ENCODE measurements around the gene RBMS2.
A peak's percentile ranks its signal among the peaks of the same experiment; 100 is the strongest.
"Not testable (repeated sequence)": the region's sequence is repeated elsewhere in the genome, so short reads cannot be mapped to it uniquely, and the experiment has no call there.

RBMS2 gene, protein sequence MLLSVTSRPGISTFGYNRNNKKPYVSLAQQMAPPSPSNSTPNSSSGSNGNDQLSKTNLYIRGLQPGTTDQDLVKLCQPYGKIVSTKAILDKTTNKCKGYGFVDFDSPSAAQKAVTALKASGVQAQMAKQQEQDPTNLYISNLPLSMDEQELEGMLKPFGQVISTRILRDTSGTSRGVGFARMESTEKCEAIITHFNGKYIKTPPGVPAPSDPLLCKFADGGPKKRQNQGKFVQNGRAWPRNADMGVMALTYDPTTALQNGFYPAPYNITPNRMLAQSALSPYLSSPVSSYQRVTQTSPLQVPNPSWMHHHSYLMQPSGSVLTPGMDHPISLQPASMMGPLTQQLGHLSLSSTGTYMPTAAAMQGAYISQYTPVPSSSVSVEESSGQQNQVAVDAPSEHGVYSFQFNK

GRCh38 chr12:56521590-56522371 is at the start of gene RBMS2:
TSS of gene RBMS2 (plus strand) at chr12:56521820. CDS start at chr12:56522024, 204 bp downstream.
- DNase-seq = no peak

DNA sequence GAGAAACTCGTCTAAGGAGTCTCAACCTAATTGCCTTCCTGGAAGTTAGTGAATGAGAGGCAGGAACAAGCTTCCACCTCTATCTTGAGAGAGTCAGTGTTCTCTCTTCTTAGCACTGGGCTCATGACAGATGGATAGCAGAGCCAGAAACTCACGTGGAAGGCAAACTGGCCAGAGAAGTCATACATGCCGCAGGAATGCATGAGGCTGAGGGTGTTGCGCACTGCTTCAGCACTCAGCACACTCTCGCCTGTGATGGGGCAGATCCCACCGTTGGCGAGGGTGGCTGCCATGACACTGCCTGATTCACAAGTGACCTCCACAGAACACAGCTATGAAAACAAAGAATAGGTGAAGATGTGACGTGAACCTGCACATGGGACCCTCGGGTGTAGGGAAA is 47.2 kb upstream of the RBMS2 start:
- DNase-seq = no peak

DNA sequence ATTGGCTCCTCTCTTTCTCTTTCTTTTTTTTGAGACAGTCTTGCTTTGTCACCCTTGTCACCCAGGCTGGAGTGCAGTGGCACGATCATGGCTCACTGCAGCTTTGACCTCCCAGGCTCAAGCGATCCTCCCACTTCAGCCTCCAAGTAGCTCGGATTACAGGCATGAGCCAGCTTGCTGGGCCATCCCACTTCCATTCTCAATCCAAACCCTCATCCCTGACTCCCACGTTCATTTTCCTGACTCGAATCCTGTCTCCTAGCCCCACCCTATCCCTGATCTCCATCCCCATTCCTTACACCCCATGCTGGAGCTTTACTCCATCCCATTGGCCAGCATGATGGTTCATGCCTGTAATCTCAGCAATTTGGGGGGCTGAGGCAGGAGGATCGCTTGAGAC is 45.5 kb upstream of the RBMS2 start:
- no peak for DNase-seq

DNA sequence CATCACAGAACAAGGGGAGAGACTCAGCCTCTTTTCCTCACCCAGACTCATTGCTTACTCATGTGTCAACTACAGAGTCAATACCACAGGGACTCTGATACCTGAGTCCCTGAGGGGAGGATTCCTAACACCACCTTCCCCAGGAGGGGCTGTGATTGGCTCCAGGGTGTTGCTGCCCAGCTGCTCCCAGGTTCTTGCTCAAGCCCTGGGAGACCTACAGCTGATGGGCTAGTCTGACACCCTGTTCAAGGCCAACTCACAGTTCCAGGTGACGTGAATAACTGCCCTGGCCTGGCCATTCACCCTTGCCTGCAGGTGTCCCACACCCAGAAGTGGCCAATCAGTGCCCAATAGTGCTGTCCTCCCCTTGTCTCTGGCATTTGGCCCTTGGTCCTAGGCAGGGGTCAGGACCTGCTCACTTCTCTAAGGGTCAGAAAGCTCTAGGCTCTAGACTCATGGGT is 44.6 kb upstream of the RBMS2 start:
- DNase-seq = no peak

- no peak for DNase-seq
Observed at GRCh38 chr12:56477521-56478225, 43.9 kb upstream of the RBMS2 start.

DNA sequence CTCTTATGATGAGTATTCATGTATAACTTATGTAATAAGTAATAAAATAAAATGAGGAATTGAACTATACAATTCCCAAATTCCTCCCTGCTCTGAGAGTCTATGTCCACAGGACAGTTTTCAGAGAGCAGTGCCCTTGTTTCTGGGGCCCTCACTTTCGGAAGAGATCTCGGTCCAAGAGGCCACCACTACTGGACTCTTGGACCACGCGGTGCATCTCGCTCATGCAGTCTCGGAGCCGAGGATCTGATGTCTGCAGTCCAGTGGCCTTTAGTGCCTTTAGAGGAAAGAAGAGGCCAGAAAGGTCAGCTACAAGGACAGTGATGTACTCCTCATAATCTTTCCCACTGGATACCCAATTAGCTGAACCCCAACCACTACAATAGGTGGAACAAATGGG is 42.0 kb upstream of the RBMS2 start:
- DNase-seq = no peak

GRCh38 chr12:56484566-56484965 is 37.1 kb upstream of the RBMS2 start:
- DNase-seq = no peak

DNA sequence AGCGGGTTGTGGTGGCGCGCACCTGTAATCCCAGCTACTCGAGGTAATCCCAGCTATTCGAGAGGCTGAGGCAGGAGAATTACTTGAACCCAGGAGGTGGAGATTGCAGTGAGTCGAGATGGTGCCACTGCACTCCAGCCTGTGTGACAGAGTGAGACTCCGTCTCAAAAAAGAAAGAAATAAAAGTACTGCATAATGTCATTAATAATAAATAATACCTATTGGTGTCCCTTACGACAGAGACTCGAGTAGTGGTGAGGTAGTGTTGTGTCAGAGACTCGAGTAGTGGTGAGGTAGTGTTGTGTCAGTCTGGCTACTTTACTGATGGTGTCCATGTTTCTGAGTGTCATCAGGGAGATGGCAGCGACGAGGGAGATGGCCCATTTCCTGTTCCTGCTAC is 34.9 kb upstream of the RBMS2 start:
- no peak for DNase-seq

DNA sequence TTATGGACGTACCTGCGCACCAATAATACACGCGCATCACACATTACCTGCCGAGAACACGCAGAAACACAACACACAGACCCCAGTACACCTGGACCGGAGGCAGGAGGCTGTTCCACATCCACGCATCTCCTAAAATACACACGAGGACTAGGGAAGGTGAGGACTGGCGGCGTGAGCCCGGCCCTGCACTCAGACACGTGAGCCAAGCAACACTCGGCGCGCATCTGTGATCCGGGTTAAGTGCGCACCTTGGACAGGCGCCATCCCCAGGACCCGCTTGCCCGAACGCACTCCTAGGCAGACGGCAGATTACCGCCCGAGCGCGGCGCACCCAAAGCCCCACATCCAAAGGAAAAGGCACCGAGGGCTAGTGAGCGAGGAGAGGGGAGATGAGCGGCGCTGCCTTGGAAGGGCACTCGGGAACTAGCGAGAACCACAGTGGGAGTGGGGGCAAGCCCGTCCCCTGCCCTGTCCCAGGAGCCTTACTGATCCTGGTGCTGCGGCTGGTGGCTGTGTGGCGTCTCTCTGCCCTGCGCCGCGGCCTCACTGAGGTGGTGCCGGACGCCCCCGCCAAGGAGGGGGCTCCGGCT is 34.1 kb upstream of the RBMS2 start:
- DNase-seq = peak; percentile 30

DNA sequence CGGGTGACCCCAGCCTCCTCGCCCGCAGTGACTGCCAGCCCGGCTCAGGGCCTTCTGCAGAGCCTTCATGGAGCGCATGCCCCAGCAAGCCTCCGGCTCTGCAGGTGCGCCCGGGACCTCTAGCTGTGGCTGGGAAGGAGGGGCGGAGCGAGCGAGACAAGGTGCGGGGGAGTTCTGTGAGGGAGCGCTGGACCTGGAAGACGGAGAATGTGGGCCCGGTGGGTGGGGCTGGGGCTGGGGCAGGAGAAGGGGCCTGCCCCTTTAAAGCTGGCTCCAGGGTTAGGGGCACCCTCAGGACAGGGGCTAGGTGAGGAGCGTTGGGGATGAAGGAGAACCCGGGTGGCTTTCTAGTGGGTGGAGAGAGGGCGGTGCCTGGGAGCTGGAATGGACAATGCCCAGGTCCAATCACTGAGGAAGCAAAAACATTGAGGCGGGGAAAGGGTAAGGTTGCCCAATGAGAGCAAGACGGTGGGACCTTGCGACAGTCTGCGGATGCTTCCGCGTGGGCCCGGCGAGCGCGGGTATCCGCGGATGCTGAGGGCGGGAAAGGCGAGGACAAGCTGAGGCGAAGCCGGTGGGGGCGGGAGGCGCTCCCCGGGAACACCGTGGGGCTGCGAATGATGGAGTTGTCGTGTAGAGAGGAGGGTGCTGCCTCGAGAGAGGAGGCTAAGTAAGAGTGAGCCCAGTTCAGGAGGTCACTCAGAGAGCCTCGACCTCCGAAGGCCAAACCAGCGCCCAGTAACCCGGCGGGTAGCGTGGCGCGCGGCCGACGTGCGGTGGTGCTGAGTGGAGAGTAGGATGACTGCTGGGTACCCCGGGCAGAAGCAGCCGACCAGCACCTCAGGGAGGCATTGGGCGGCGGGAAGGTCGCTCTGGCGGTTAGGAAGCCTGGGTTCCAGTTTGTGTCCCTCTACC is 33.3 kb upstream of the RBMS2 start, which contains the start of gene GLS2:
Gene GLS2, minus strand, starts transcription at position 121 of the 915 bp plus-strand sequence. Its CDS starts 43 bp downstream, at position 78.
- peak; percentile 38 for DNase-seq

- no peak for DNase-seq
Observed at GRCh38 chr12:56490360-56490759, 31.3 kb upstream of the RBMS2 start.

DNA sequence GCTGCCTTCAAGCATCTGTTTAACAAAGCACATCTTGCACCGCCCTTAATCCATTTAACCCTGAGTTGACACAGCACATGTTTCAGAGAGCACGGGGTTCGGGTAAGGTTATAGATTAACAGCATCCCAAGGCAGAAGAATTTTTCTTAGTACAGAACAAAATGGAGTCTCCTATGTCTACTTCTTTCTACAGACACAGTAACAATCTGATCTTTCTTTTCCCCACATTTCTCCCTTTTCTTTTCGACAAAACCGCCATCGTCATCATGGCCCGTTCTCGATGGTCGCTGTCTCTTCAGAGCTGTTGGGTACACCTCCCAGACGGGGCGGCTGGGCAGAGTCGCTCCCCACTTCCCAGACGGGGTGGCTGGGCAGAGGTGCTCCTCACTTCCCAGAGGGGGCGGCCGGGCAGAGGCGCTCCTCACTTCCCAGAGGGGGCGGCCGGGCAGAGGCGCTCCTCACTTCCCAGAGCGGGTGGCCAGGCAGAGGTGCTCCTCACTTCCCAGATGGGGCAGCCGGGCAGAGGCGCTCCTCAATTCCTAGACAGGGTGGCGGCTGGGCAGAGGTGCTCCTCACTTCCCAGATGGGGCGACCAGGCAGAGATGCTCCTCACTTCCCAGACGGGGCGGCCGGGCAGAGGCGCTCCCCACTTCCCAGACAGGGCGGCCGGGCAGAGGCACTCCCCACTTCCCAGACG is 28.1 kb upstream of the RBMS2 start:
- not testable (repeated sequence) for DNase-seq

GRCh38 chr12:56494106-56494415 is 27.6 kb upstream of the RBMS2 start:
- DNase-seq = not testable (repeated sequence)

GRCh38 chr12:56494481-56494880 is 27.1 kb upstream of the RBMS2 start:
- DNase-seq = not testable (repeated sequence)

GRCh38 chr12:56496704-56497103 is 24.9 kb upstream of the RBMS2 start:
- not testable (repeated sequence) for DNase-seq

DNA sequence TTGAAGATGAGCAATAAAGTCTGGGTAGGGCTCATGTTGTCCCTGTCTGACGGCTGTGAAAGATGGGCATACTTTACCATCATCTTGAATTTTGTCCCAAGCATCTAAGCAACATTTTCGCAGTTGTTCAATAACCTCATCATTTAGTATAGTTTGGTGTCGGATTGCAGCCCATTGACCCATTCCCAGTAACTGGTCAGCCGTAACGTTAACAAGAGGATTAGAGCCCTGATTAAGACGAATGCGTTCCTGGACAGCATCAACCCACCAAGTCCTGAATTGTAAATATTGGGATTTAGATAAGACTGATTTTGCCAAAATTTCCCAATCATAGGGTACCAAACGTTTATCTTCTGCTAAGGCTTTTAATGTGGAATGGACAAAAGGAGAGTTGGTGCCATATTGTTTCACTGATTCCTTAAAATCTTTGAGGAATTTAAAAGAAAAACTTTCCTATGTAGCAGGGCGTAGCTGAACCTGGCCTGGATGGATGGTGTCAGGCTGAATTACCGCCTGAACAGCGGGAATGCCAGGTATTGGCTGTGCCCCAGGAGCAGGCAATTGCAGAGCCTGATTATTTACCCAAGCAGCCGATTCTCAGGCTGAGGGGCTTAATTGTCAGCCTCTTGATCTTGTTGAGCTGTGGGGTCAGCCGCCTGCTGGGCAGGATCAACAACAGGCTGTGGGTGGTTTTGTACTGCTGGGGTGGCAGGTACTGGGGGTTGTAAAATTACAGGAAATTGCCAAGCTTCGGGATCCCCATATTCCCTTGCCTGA is 23.3 kb upstream of the RBMS2 start:
- DNase-seq = peak; percentile 59

- not testable (repeated sequence) for DNase-seq
Observed at GRCh38 chr12:56499452-56499851, 22.2 kb upstream of the RBMS2 start.

- DNase-seq = not testable (repeated sequence)
Observed at GRCh38 chr12:56499879-56500278, 21.7 kb upstream of the RBMS2 start.

- no peak for DNase-seq
Observed at GRCh38 chr12:56510786-56511185, 10.8 kb upstream of the RBMS2 start.

DNA sequence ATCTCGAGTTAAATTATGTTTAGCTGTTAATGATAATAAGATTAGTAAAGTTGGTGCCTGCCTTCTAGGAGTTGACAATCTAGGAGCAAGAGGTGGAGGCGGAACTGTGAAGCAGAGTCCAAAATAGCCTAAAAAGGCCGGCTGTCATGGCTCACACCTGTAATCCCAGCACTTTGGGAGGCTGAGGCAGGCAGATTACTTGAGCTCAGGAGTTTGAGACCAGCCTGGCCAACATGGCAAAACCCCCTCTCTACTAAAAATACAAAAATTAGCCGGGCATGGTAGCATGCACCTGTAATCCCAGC is 7.7 kb upstream of the RBMS2 start:
- not testable (repeated sequence) for DNase-seq

DNA sequence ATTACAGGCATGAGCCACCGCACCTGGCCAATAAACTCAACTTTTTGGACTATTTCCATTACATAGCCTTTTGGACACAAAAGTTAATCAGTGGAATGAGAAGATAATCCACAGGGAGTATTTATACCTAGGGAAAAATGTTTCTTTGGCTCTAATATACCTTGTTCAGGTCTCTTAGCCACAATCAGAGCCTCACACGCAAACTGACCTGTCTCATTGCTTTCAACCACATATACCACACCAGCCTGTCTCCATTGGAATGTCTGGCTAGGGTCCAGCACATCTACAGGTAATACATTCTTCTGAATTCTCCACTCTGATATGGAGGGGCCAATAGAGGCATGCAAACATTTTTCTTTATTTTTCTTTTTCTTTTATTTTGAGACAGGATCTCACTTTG is 3.8 kb upstream of the RBMS2 start:
- no peak for DNase-seq

Measured in NCI-H1092 treated with DMSO at 0.1 percent for 48 hours (cell line).